Chondrocyte (in vitro differentiated cells): ENCODE measurements around the gene TRIM23. TPM values are rescaled to one million over a fixed set of nuclear protein-coding genes. Genes with fewer than 3 reads are reported as not detected.

Source experiments
- DNase-seq: peaks from one replicate; pipeline ENCODE4 v3.0.0; 2021; ENCODE audit warnings: mixed read lengths, low spot score
- H3K27ac Mint-ChIP-seq: one replicate; pipeline ENCODE4 v1.8.0; 2021; ENCODE audit warnings: mild to moderate bottlenecking, moderate library complexity, mixed read lengths; ENCODE audit not compliant: unreplicated experiment
- H3K27me3 Mint-ChIP-seq: 2 replicates; pipeline ENCODE4 v1.8.0; 2021; ENCODE audit warnings: low read depth, mixed read lengths
- H3K36me3 Mint-ChIP-seq: 2 replicates; pipeline ENCODE4 v1.8.0; 2021; ENCODE audit warnings: low read depth, mixed read lengths
- H3K4me1 Mint-ChIP-seq: 2 replicates; pipeline ENCODE4 v1.8.0; 2021; ENCODE audit warnings: low read depth, mild to moderate bottlenecking, mixed read lengths
- H3K4me3 Mint-ChIP-seq: one replicate; pipeline ENCODE4 v1.8.0; 2021; ENCODE audit warnings: mild to moderate bottlenecking, moderate library complexity, mixed read lengths; ENCODE audit not compliant: unreplicated experiment
- H3K9me3 Mint-ChIP-seq: 2 replicates; pipeline ENCODE4 v1.8.0; 2021; ENCODE audit warnings: low read depth, mixed read lengths
- total RNA-seq: library from RNA; stranded (reverse); gene quantifications from 3 replicates; pipeline ENCODE4 v1.2.1, GENCODE V29; 2021
- TF ChIP-seq, protein P1 (sequence below): fragments of 200-600 bp; sonication (generic); IDR thresholded peaks from 2 replicates; pipeline ENCODE4 v1.5.0; 2021; ENCODE audit warnings: antibody characterized with exemption, mild to moderate bottlenecking, moderate library complexity

The TRIM23 gene
- total RNA-seq, 1 donor from 2014 or later, result 17.5 TPM

GRCh38 chr5:65555287-65555686 is 68.8 kb downstream of the TRIM23 start:
- H3K9me3 Mint-ChIP-seq, result no peaks in the 10 kb centered on the region
- DNase-seq, result no peak
- no peak overlapping the region for H3K4me3 Mint-ChIP-seq
- TF ChIP-seq, protein P1, sequence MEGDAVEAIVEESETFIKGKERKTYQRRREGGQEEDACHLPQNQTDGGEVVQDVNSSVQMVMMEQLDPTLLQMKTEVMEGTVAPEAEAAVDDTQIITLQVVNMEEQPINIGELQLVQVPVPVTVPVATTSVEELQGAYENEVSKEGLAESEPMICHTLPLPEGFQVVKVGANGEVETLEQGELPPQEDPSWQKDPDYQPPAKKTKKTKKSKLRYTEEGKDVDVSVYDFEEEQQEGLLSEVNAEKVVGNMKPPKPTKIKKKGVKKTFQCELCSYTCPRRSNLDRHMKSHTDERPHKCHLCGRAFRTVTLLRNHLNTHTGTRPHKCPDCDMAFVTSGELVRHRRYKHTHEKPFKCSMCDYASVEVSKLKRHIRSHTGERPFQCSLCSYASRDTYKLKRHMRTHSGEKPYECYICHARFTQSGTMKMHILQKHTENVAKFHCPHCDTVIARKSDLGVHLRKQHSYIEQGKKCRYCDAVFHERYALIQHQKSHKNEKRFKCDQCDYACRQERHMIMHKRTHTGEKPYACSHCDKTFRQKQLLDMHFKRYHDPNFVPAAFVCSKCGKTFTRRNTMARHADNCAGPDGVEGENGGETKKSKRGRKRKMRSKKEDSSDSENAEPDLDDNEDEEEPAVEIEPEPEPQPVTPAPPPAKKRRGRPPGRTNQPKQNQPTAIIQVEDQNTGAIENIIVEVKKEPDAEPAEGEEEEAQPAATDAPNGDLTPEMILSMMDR, result no peak
- H3K4me1 Mint-ChIP-seq, result no peaks in the 10 kb centered on the region
- no peak overlapping the region for H3K27ac Mint-ChIP-seq
- H3K27me3 Mint-ChIP-seq, result no peaks in the 10 kb centered on the region
- no peaks in the 10 kb centered on the region for H3K36me3 Mint-ChIP-seq

- peaks cover 4% of the 10 kb centered on the region for H3K36me3 Mint-ChIP-seq
Measured at GRCh38 chr5:65553941-65554340, 70.2 kb downstream of the TRIM23 start.

GRCh38 chr5:65548281-65548680 is 75.9 kb downstream of the TRIM23 start:
- TF ChIP-seq, protein P1, result no peak
- DNase-seq, result no peak
- H3K4me3 Mint-ChIP-seq, result no peak overlapping the region
- H3K4me1 Mint-ChIP-seq, result no peaks in the 10 kb centered on the region
- no peak overlapping the region for H3K27ac Mint-ChIP-seq
- H3K36me3 Mint-ChIP-seq, result peaks cover 8% of the 10 kb centered on the region
- H3K27me3 Mint-ChIP-seq, result no peaks in the 10 kb centered on the region
- H3K9me3 Mint-ChIP-seq, result peaks cover 5% of the 10 kb centered on the region

More at GRCh38 chr5:65553941-65554340, 70.2 kb downstream of the TRIM23 start:
- Mint-ChIP-seq H3K9me3 (peaks cover 3% of the 10 kb centered on the region), H3K27me3 (no peaks in the 10 kb centered on the region), H3K27ac (no peak overlapping the region), H3K4me3 (no peak overlapping the region), H3K4me1 (no peaks in the 10 kb centered on the region)
- TF ChIP-seq, protein P1, result no peak
- no peak for DNase-seq

DNA sequence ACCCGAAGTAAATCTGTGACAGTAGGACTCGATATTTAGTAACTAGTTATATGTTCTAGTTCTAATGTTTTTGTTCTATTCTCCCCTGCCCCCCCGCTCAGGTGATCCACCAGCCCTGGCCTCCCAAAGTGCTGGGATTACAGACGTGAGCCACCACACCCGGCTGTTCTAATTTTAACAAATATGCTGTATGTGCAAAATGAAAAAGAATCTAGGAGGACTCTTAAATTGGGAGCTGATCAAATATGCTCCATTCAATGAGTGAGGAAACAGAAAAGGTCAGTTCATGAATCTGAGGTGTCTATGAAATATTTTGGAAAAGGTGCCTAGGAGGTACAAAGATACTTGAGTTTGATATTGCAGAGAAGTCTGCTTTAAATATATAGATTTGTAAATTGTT is 78.0 kb downstream of the TRIM23 start:
- Mint-ChIP-seq H3K4me1 (no peaks in the 10 kb centered on the region), H3K27me3 (no peaks in the 10 kb centered on the region), H3K27ac (no peak overlapping the region), H3K9me3 (peaks cover 5% of the 10 kb centered on the region), H3K4me3 (no peak overlapping the region), H3K36me3 (peaks cover 10% of the 10 kb centered on the region)
- TF ChIP-seq, protein P1, result no peak
- no peak for DNase-seq

GRCh38 chr5:65544473-65544872 is 79.7 kb downstream of the TRIM23 start:
- H3K9me3 Mint-ChIP-seq, result peaks cover 3% of the 10 kb centered on the region
- H3K4me3 Mint-ChIP-seq, result no peak overlapping the region
- TF ChIP-seq, protein P1, result no peak
- DNase-seq, result no peak
- no peaks in the 10 kb centered on the region for H3K27me3 Mint-ChIP-seq
- H3K27ac Mint-ChIP-seq, result no peak overlapping the region
- peaks cover 8% of the 10 kb centered on the region for H3K36me3 Mint-ChIP-seq
- no peaks in the 10 kb centered on the region for H3K4me1 Mint-ChIP-seq
